Measurements from ENCODE around the gene PNKD.
A peak's percentile ranks its signal among the peaks of the same experiment; 100 is the strongest.

The PNKD gene

DNA sequence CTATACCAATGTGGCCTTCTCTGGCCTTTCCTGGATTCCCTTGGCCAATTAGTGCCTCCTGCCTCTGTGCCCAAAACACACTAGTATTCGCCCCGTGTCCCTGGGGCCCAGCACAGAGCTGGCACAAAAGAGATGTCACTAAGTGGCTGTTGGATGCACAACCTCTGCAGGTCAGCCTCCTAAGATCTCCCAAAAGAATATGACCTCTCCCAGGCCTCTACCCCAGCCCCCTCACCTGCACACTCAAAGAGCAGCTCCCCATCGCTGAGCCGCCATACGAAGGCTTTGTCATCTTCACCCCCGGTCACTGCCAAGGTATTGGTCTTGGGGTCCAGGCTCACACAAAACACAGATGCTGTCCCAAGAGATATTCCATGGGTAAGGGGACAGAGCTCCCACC, 3.1 kb upstream of the PNKD start:
- Histone ChIP-seq H3K27me3 (ENCODE audit: low read length) (no peaks in the 10 kb centered on the region), H3K79me2 (ENCODE audit: insufficient read depth, low read length) (peaks cover 7% of the 10 kb centered on the region), H3K4me3 (ENCODE audit: insufficient read depth, low read length, poor library complexity, severe bottlenecking) (no peak overlapping the region), H2AFZ (ENCODE audit: low read depth, low read length, severe bottlenecking) (no peak overlapping the region), H3K9me2 (replicated peaks; ENCODE audit: insufficient read depth, low read length) (no peaks in the 10 kb centered on the region), H3F3A (ENCODE audit: insufficient read depth) (no peaks in the 10 kb centered on the region), H3K36me3 (ENCODE audit: low read length) (no peaks in the 10 kb centered on the region), H3K27ac (ENCODE audit: low read depth, low read length) (no peak overlapping the region), H3K9ac (ENCODE audit: low read length) (no peak overlapping the region), H3K4me2 (ENCODE audit: low read depth, low read length, poor library complexity, severe bottlenecking) (no peak overlapping the region), H4K20me1 (ENCODE audit: low read depth, low read length) (no peaks in the 10 kb centered on the region), H3K9me3 (ENCODE audit: insufficient read depth, low read length) (no peaks in the 10 kb centered on the region)
- no peak for TF ChIP-seq EZH2phosphoT487 (conservative IDR thresholded peaks at IDR 0.05; ENCODE audit: low read length)
- TF ChIP-seq, protein P1, sequence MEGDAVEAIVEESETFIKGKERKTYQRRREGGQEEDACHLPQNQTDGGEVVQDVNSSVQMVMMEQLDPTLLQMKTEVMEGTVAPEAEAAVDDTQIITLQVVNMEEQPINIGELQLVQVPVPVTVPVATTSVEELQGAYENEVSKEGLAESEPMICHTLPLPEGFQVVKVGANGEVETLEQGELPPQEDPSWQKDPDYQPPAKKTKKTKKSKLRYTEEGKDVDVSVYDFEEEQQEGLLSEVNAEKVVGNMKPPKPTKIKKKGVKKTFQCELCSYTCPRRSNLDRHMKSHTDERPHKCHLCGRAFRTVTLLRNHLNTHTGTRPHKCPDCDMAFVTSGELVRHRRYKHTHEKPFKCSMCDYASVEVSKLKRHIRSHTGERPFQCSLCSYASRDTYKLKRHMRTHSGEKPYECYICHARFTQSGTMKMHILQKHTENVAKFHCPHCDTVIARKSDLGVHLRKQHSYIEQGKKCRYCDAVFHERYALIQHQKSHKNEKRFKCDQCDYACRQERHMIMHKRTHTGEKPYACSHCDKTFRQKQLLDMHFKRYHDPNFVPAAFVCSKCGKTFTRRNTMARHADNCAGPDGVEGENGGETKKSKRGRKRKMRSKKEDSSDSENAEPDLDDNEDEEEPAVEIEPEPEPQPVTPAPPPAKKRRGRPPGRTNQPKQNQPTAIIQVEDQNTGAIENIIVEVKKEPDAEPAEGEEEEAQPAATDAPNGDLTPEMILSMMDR (IDR thresholded peaks at IDR 0.05; ENCODE audit: insufficient read depth, low read length, poor library complexity, severe bottlenecking) = no peak

DNA sequence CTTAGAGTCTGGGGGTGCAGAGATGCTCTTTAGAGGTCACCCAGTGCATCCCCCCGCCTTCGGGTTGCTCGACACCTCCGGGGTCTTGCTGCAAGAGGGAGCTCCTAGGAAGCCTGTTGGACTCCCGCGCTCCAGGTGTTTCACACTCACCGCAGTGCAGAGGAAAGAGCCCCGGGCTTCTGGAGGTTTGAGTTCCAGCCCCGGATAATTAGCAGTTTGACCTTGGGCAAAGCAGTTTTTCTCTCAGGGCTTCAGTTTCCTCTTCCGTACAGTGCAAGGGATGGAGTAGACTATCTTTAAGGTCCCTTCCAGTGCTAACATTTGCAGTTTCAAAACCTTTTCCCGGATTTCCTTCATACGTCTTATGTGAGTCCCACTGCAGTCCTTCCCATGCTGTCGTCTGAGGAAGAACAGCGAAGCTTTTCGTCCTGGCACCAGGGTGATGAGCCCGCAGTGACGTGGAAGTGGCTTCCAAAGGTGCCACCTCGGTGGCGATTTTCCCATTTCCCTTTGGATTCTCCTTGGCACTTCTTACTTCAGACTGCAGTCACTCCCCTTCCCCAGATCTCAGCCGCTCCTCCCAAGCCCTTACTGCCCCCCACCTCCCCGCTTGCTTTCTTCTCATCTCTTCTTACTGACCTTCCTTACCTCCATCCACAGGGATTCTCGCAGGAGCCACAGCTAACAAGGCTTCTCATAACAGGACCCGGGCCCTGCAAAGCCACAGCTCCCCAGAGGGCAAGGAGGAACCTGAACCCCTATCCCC, 585 bp downstream of the PNKD start:
- TF ChIP-seq, protein P1 (IDR thresholded peaks at IDR 0.05; ENCODE audit: insufficient read depth, low read length, poor library complexity, severe bottlenecking) = no peak
- no peak for TF ChIP-seq EZH2phosphoT487 (conservative IDR thresholded peaks at IDR 0.05; ENCODE audit: low read length)
- Histone ChIP-seq H3K79me2 (ENCODE audit: insufficient read depth, low read length) (peaks cover 7% of the 10 kb centered on the region), H4K20me1 (ENCODE audit: low read depth, low read length) (no peaks in the 10 kb centered on the region), H3K9ac (ENCODE audit: low read length) (peak overlapping the region; percentile 82), H3K4me3 (ENCODE audit: insufficient read depth, low read length, poor library complexity, severe bottlenecking) (peak overlapping the region; percentile 96), H3K9me3 (ENCODE audit: insufficient read depth, low read length) (no peaks in the 10 kb centered on the region), H3K27me3 (ENCODE audit: low read length) (no peaks in the 10 kb centered on the region), H2AFZ (ENCODE audit: low read depth, low read length, severe bottlenecking) (peak overlapping the region; percentile 89), H3K36me3 (ENCODE audit: low read length) (no peaks in the 10 kb centered on the region), H3F3A (ENCODE audit: insufficient read depth) (no peaks in the 10 kb centered on the region), H3K4me2 (ENCODE audit: low read depth, low read length, poor library complexity, severe bottlenecking) (peak overlapping the region; percentile 95), H3K27ac (ENCODE audit: low read depth, low read length) (0 out of 2 replicates have a peak overlapping the region, but pooled peaks have one; percentile 16), H3K9me2 (replicated peaks; ENCODE audit: insufficient read depth, low read length) (no peaks in the 10 kb centered on the region)

DNA sequence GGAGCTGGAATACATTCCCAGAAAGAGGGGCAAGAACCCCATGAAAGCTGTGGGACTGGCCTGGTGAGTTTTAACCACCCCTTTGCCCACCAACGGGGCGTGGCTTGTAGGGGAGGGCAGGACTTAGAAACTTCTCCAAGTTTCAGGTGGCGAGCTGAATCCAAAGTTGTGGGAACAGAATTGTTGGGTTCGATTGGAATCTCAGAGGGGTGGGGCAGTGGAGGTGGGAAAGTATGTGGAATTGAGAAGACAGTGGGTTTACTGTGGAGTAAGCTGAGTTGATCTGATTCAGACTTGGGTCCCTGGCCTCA, 1.1 kb downstream of the PNKD start:
- Histone ChIP-seq H3K9me2 (replicated peaks; ENCODE audit: insufficient read depth, low read length) (no peaks in the 10 kb centered on the region), H3K4me2 (ENCODE audit: low read depth, low read length, poor library complexity, severe bottlenecking) (peak overlapping the region; percentile 95), H3K9me3 (ENCODE audit: insufficient read depth, low read length) (no peaks in the 10 kb centered on the region), H3K27me3 (ENCODE audit: low read length) (no peaks in the 10 kb centered on the region), H3K4me3 (ENCODE audit: insufficient read depth, low read length, poor library complexity, severe bottlenecking) (peak overlapping the region; percentile 96), H3F3A (ENCODE audit: insufficient read depth) (no peaks in the 10 kb centered on the region), H3K9ac (ENCODE audit: low read length) (peak overlapping the region; percentile 82), H3K36me3 (ENCODE audit: low read length) (no peaks in the 10 kb centered on the region), H3K79me2 (ENCODE audit: insufficient read depth, low read length) (peaks cover 7% of the 10 kb centered on the region), H2AFZ (ENCODE audit: low read depth, low read length, severe bottlenecking) (no peak overlapping the region), H3K27ac (ENCODE audit: low read depth, low read length) (no peak overlapping the region), H4K20me1 (ENCODE audit: low read depth, low read length) (no peaks in the 10 kb centered on the region)
- no peak for TF ChIP-seq EZH2phosphoT487 (conservative IDR thresholded peaks at IDR 0.05; ENCODE audit: low read length)
- TF ChIP-seq, protein P1 (IDR thresholded peaks at IDR 0.05; ENCODE audit: insufficient read depth, low read length, poor library complexity, severe bottlenecking) = no peak

Measured in SU-DHL-6 (cell line).